Body of pancreas (tissue), 4 donors: ENCODE measurements around the gene INCENP. TPM values are rescaled to one million over a fixed set of nuclear protein-coding genes. Genes with fewer than 3 reads are reported as not detected.
A peak's percentile ranks its signal among the peaks of the same experiment; 100 is the strongest.

Source experiments
- ATAC-seq: fragments of 150-250 bp; one replicate; pipeline ENCODE4 v1.9.1; 2016
- DNase-seq, 4 donors: peaks; one replicate each; pipeline ENCODE4 v3.0.0-alpha.2; 2019
- H3K27ac ChIP-seq, 4 donors: fragments of 200-600 bp; sonication (generic); 1 replicate in 3 of 4; 2 replicates in 1 of 4; pipeline versions ENCODE4 v1.5.1 to v1.6.1; 2016 to 2019; ENCODE audit warnings: mild to moderate bottlenecking in 1 of 4, mixed read lengths in 1 of 4, moderate library complexity in 1 of 4
- H3K27me3 ChIP-seq, 2 donors: fragments of 200-600 bp; sonication (generic); one replicate each; pipeline ENCODE4 v1.6.0; 2016; ENCODE audit warnings: mild to moderate bottlenecking in 1 of 2
- H3K36me3 ChIP-seq, 2 donors: fragments of 200-600 bp; sonication (generic); replicated peaks in 1 of 2; 2 replicates each; pipeline ENCODE4 v1.5.1; 2016; ENCODE audit warnings: low read depth in 2 of 2; ENCODE audit not compliant: insufficient read depth in 1 of 2
- H3K4me1 ChIP-seq: fragments of 200-600 bp; sonication (generic); one replicate; pipeline ENCODE4 v1.6.0; 2016
- H3K4me3 ChIP-seq, 2 donors: fragments of 200-600 bp; sonication (generic); 1 replicate in 1 of 2; 2 replicates in 1 of 2; pipeline ENCODE4 v1.5.1; 2016 to 2019
- H3K9me3 ChIP-seq, 3 donors: fragments of 200-600 bp; sonication (generic); 1 replicate in 2 of 3; 2 replicates in 1 of 3; pipeline ENCODE4 v1.5.1; 2016
- POLR2A ChIP-seq, 3 donors: fragments of 450-650 bp; IDR thresholded peaks; one replicate each; pipeline ENCODE4 v1.6.1; 2016; ENCODE audit warnings: antibody characterized with exemption in 3 of 3, mild to moderate bottlenecking in 2 of 3
- WGBS, 2 donors: methylation state at CpG; one replicate each; pipeline ENCODE4 v1.1.5; 2017; 5-methylcytosine and 5-hydroxymethylcytosine counted together
- intact Hi-C: fragments of 100-400 bp; cut with DNase I; formaldehyde crosslinking; loops from one replicate; pipeline ENCODE4 v1.15.1; 2023
- total RNA-seq, 2 donors: library from RNA; depleted of rRNA; stranded (reverse); fragments of >200 nt; gene quantifications; one replicate each; pipeline ENCODE4 v1.1.0, GENCODE V29; 2016
- TF ChIP-seq, protein P1 (sequence below), 7 experiments: fragments of 450-650 bp in 4 of 7; fragments of 200-600 bp in 3 of 7; sonication (generic) in 3 of 7; IDR thresholded peaks; one replicate each; pipeline ENCODE4 v1.5.1; 2016 to 2019; ENCODE audit warnings: antibody characterized with exemption in 7 of 7

The INCENP gene
- total RNA-seq, 2 donors from 2014 or later: 5.4 to 7.9 TPM

- DNase-seq (no peak), ATAC-seq (no peak)
- Histone ChIP-seq H3K36me3 (peaks cover 0 to 14% of the 10 kb centered on the region in 2 donors), H3K4me3 (no peak overlapping the region), H3K27me3 (no peaks in the 10 kb centered on the region), H3K9me3 (no peaks in the 10 kb centered on the region), H3K4me1 (no peaks in the 10 kb centered on the region), H3K27ac (no peak overlapping the region)
- 69 to 83% methylated on average over 3 of the region's 3 CpGs for WGBS, 2 donors
- intact Hi-C loops: no loop called here
- TF ChIP-seq POLR2A (IDR thresholded peaks at IDR 0.05): no peak
- TF ChIP-seq, protein P1, sequence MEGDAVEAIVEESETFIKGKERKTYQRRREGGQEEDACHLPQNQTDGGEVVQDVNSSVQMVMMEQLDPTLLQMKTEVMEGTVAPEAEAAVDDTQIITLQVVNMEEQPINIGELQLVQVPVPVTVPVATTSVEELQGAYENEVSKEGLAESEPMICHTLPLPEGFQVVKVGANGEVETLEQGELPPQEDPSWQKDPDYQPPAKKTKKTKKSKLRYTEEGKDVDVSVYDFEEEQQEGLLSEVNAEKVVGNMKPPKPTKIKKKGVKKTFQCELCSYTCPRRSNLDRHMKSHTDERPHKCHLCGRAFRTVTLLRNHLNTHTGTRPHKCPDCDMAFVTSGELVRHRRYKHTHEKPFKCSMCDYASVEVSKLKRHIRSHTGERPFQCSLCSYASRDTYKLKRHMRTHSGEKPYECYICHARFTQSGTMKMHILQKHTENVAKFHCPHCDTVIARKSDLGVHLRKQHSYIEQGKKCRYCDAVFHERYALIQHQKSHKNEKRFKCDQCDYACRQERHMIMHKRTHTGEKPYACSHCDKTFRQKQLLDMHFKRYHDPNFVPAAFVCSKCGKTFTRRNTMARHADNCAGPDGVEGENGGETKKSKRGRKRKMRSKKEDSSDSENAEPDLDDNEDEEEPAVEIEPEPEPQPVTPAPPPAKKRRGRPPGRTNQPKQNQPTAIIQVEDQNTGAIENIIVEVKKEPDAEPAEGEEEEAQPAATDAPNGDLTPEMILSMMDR (IDR thresholded peaks at IDR 0.05): no peak
Observed at GRCh38 chr11:62142921-62143320, 19.1 kb downstream of the INCENP start.

GRCh38 chr11:62143727-62144126 is 19.9 kb downstream of the INCENP start:
- TF ChIP-seq POLR2A (IDR thresholded peaks at IDR 0.05): no peak
- TF ChIP-seq, protein P1 (IDR thresholded peaks at IDR 0.05): no peak
- Histone ChIP-seq H3K9me3 (no peaks in the 10 kb centered on the region), H3K27me3 (no peaks in the 10 kb centered on the region), H3K27ac (no peak overlapping the region), H3K4me3 (no peak overlapping the region), H3K36me3 (peaks cover 0 to 16% of the 10 kb centered on the region in 2 donors), H3K4me1 (no peaks in the 10 kb centered on the region)
- intact Hi-C loops: no loop called here
- WGBS, 2 donors: 80 to 100% methylated on average over 1 of the region's 1 CpG
- ATAC-seq (no peak), DNase-seq (peak in 1 of 4 donors; percentile 5)

DNA sequence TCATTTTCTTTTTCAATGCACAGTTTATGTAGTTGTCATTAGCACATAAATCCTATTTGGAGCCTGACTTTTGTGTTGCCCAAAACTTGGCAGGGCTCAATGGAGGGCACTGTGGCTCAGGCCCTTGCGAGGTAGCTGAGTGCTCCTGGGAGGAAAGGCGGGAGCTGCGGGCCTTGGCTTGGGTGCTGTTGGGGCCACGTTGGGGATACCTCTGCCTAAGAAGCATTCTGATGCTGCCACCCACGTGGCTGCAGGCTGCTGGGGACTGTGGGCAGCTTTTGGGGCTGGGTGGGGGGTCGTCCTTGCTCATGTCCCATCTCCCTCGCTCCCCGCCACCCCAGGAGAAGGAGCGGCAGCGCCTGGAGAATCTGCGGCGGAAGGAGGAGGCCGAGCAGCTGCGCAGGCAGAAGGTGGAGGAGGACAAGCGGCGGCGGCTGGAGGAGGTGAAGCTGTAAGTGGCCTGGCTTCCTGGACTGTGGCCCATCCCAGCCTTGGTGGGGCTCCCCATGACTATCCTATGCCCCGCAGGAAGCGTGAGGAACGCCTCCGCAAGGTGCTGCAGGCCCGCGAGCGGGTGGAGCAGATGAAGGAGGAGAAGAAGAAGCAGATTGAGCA is 20.9 kb downstream of the INCENP start:
- WGBS, 2 donors: 95 to 97% methylated on average over 17 to 23 of the region's 24 CpGs
- H3K9me3 ChIP-seq: no peaks in the 10 kb centered on the region
- ATAC-seq: no peak

GRCh38 chr11:62145261-62145871 is 21.6 kb downstream of the INCENP start:
- TF ChIP-seq, protein P1 (IDR thresholded peaks at IDR 0.05): no peak
- no peak for TF ChIP-seq POLR2A (IDR thresholded peaks at IDR 0.05)
- 87 to 89% methylated on average over 11 of the region's 11 CpGs for WGBS, 2 donors
- ATAC-seq: no peak
- peaks cover 0 to 21% of the 10 kb centered on the region in 2 donors for H3K36me3 ChIP-seq
- H3K27ac ChIP-seq: no peak overlapping the region
- no peak overlapping the region for H3K4me3 ChIP-seq
- no peaks in the 10 kb centered on the region for H3K4me1 ChIP-seq
- H3K9me3 ChIP-seq: no peaks in the 10 kb centered on the region
- H3K27me3 ChIP-seq: no peaks in the 10 kb centered on the region
- DNase-seq: peak in 2 of 4 donors; percentile 6 to 66
- intact Hi-C loops: no loop called here

More for the DNA sequence above, 20.9 kb downstream of the INCENP start:
- H3K4me3 ChIP-seq: no peak overlapping the region
- no peaks in the 10 kb centered on the region for H3K27me3 ChIP-seq
- H3K27ac ChIP-seq: no peak overlapping the region
- TF ChIP-seq, protein P1 (IDR thresholded peaks at IDR 0.05): no peak
- no peaks in the 10 kb centered on the region for H3K4me1 ChIP-seq
- peak in 1 of 4 donors; percentile 8 for DNase-seq
- intact Hi-C loops: no loop called here
- peaks cover 0 to 16% of the 10 kb centered on the region in 2 donors for H3K36me3 ChIP-seq
